Measurements from ENCODE around the gene LASP1. TPM values are rescaled to one million over a fixed set of nuclear protein-coding genes. Genes with fewer than 3 reads are reported as not detected.

LASP1 gene
- total RNA-seq, 2 experiments from 2014 or later: 48.6 to 110 TPM

DNA sequence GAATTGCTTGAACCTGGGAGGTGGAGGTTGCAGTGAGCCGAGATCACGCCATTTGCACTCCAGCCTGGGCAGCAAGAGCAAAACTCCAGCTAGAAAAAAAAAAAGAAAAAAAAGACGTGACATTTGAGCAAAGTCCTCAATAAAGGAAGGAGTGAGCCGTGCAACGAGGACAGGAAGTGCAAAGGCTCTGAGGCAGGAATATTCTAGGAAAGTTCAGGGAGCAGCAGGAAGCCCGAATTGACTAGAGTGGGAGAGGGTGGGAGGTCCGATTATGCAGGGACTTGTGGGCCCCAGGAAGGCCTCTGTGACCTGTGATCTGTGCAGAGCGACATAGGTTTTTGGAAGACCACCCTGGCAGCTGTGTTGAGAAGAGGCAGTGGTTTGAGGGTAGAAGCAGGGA is 46.9 kb downstream of the LASP1 start:
- H3K79me2 ChIP-seq (ENCODE audit: insufficient read depth, low read depth, low read length): no peaks in the 10 kb centered on the region
- no TSS peak for BruUV-seq (replicated peaks)
- CTCF ChIA-PET (ENCODE audit: unreplicated experiment): no interaction called here

DNA sequence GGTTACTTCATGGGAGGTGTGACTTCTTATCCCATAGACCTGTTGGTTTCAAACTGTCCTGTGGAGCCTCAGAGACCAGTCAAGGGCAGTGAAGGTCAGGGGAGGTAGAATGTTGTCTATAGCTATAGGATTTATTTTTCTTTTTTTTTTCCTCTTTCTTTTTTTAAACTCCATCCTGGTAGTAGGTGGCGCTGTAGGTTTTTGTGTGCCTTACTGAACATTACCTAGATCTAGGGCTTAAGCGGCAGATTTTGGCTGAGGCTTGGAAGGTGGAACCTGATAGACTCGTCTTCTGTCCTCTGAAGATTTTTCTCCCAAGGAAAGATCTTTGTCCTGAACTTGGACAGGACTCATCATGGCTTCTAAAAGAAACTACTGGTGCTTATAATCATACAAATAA is 47.4 kb downstream of the LASP1 start:
- POLR2A ChIA-PET: interaction anchor here (0.7 to 1.3 kb wide), 3 partner anchors 10 to 63 kb away, joined by 3 to 6 read pairs (median 3); no protein-coding TSS in a partner anchor
- BruUV-seq (replicated peaks): no TSS peak

More for the DNA sequence above, 46.9 kb downstream of the LASP1 start:
- no peaks in the 10 kb centered on the region for H3K9me3 ChIP-seq (ENCODE audit: low read length)
- POLR2A ChIA-PET: interaction anchor here (0.7 to 1.3 kb wide), 3 partner anchors 9 to 62 kb away, joined by 3 to 6 read pairs (median 3); no protein-coding TSS in a partner anchor
- intact Hi-C loops (cut with micrococcal nuclease; ENCODE audit: unreplicated experiment): no loop called here
- H3K4me3 ChIP-seq (ENCODE audit: low read depth, low read length, poor library complexity, severe bottlenecking): no peak overlapping the region
- no peak overlapping the region for H3K4me2 ChIP-seq (ENCODE audit: low read length)
- no peak for DNase-seq (ENCODE audit: low spot score)
- H3K36me3 ChIP-seq (ENCODE audit: insufficient read depth, low read length): peaks cover 66% of the 10 kb centered on the region
- no peaks in the 10 kb centered on the region for H3K4me1 ChIP-seq (ENCODE audit: insufficient read depth, low read length, poor library complexity, severe bottlenecking)
- no peaks in the 10 kb centered on the region for H3K9me2 ChIP-seq (ENCODE audit: insufficient read depth, low read length)
- no peak overlapping the region for H2AFZ ChIP-seq (ENCODE audit: low read length)
- TF ChIP-seq, protein P1, sequence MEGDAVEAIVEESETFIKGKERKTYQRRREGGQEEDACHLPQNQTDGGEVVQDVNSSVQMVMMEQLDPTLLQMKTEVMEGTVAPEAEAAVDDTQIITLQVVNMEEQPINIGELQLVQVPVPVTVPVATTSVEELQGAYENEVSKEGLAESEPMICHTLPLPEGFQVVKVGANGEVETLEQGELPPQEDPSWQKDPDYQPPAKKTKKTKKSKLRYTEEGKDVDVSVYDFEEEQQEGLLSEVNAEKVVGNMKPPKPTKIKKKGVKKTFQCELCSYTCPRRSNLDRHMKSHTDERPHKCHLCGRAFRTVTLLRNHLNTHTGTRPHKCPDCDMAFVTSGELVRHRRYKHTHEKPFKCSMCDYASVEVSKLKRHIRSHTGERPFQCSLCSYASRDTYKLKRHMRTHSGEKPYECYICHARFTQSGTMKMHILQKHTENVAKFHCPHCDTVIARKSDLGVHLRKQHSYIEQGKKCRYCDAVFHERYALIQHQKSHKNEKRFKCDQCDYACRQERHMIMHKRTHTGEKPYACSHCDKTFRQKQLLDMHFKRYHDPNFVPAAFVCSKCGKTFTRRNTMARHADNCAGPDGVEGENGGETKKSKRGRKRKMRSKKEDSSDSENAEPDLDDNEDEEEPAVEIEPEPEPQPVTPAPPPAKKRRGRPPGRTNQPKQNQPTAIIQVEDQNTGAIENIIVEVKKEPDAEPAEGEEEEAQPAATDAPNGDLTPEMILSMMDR (conservative IDR thresholded peaks at IDR 0.05; ENCODE audit: low read length): no peak
- no peak for TF ChIP-seq EZH2phosphoT487 (IDR thresholded peaks at IDR 0.05; ENCODE audit: borderline replicate concordance, low read depth, low read length)
- H4K20me1 ChIP-seq (ENCODE audit: insufficient read depth, low read length): no peaks in the 10 kb centered on the region
- no peak overlapping the region for H3K27ac ChIP-seq (ENCODE audit: low read depth, low read length, poor library complexity, severe bottlenecking)

More for the DNA sequence above, 47.4 kb downstream of the LASP1 start:
- H3K9me3 ChIP-seq (ENCODE audit: low read length): no peaks in the 10 kb centered on the region
- H3K9me2 ChIP-seq (ENCODE audit: insufficient read depth, low read length): no peaks in the 10 kb centered on the region
- TF ChIP-seq EZH2phosphoT487 (IDR thresholded peaks at IDR 0.05; ENCODE audit: borderline replicate concordance, low read depth, low read length): no peak
- TF ChIP-seq, protein P1 (conservative IDR thresholded peaks at IDR 0.05; ENCODE audit: low read length): peak; percentile 70
- H2AFZ ChIP-seq (ENCODE audit: low read length): no peak overlapping the region
- no peaks in the 10 kb centered on the region for H3K4me1 ChIP-seq (ENCODE audit: insufficient read depth, low read length, poor library complexity, severe bottlenecking)
- no peaks in the 10 kb centered on the region for H4K20me1 ChIP-seq (ENCODE audit: insufficient read depth, low read length)
- CTCF ChIA-PET (ENCODE audit: unreplicated experiment): no interaction called here
- H3K36me3 ChIP-seq (ENCODE audit: insufficient read depth, low read length): peaks cover 66% of the 10 kb centered on the region
- peak; percentile 25 for DNase-seq (ENCODE audit: low spot score)
- H3K4me3 ChIP-seq (ENCODE audit: low read depth, low read length, poor library complexity, severe bottlenecking): no peak overlapping the region
- H3K79me2 ChIP-seq (ENCODE audit: insufficient read depth, low read depth, low read length): no peaks in the 10 kb centered on the region
- no peak overlapping the region for H3K4me2 ChIP-seq (ENCODE audit: low read length)
- no peak overlapping the region for H3K27ac ChIP-seq (ENCODE audit: low read depth, low read length, poor library complexity, severe bottlenecking)
- intact Hi-C loops (cut with micrococcal nuclease; ENCODE audit: unreplicated experiment): no loop called here
